Parathyroid adenoma (tissue), 2 donors: Measurements from ENCODE around the gene MTX3.

Source experiments
- H2AFZ ChIP-seq: fragments of 300-600 bp; sonication (generic); one replicate; pipeline ENCODE4 v1.7.0; 2017; ENCODE audit warnings: antibody characterized with exemption, mild to moderate bottlenecking
- H3K27ac ChIP-seq: fragments of 300-600 bp; sonication (generic); one replicate; pipeline ENCODE4 v1.7.0; 2017
- H3K27me3 ChIP-seq: fragments of 300-600 bp; sonication (generic); one replicate; pipeline ENCODE4 v1.7.0; 2017; ENCODE audit warnings: low read length; ENCODE audit not compliant: control insufficient read depth, insufficient read depth
- H3K36me3 ChIP-seq: fragments of 300-600 bp; sonication (generic); one replicate; pipeline ENCODE4 v1.7.0; 2017; ENCODE audit warnings: low read length; ENCODE audit not compliant: control insufficient read depth, insufficient read depth
- H3K4me1 ChIP-seq: fragments of 300-600 bp; sonication (generic); one replicate; pipeline ENCODE4 v1.7.0; 2017; ENCODE audit warnings: control low read depth
- H3K4me2 ChIP-seq: fragments of 300-600 bp; sonication (generic); one replicate; pipeline ENCODE4 v1.7.0; 2017; ENCODE audit warnings: low read length
- H3K4me3 ChIP-seq: fragments of 300-600 bp; sonication (generic); one replicate; pipeline ENCODE4 v1.7.0; 2017; ENCODE audit warnings: low read depth, low read length
- H3K79me2 ChIP-seq: fragments of 300-600 bp; sonication (generic); one replicate; pipeline ENCODE4 v1.7.0; 2017; ENCODE audit warnings: control low read depth
- H3K9ac ChIP-seq: fragments of 300-600 bp; sonication (generic); one replicate; pipeline ENCODE4 v1.7.0; 2017; ENCODE audit warnings: mild to moderate bottlenecking
- H3K9me3 ChIP-seq: fragments of 300-600 bp; sonication (generic); one replicate; pipeline ENCODE4 v1.7.0; 2017; ENCODE audit warnings: low read length; ENCODE audit not compliant: control insufficient read depth
- CTCF ChIP-seq: fragments of 300-600 bp; sonication (generic); IDR thresholded peaks from one replicate; pipeline ENCODE4 v1.7.0; 2017; ENCODE audit warnings: antibody characterized with exemption, mild to moderate bottlenecking
- donor health status: primary hyperparathyroidism.

Gene MTX3

DNA sequence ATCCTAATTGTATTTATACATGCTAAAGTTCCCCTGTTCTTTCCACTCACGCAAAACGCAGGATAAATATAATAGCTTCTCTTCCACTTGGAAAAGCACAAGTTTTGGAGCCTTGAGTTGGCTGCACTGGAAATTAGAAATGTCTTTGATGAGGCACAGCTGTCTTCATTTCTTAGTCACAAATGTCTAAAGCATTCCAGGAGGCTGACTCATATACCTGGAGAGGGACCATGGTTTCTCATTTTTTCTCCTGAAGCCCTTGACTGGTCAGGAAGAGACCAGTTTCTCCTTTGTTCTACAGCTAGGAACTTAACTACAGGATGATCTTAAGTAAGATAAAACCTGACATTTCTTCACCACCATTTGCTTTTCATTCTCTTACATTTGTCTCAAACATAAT is 16.2 kb downstream of the MTX3 start:
- H3K4me1 ChIP-seq = no peaks in the 10 kb centered on the region
- no peaks in the 10 kb centered on the region for H3K27me3 ChIP-seq
- no peaks in the 10 kb centered on the region for H3K36me3 ChIP-seq
- TF ChIP-seq CTCF = no peak
- H3K9ac ChIP-seq = no peak overlapping the region
- H3K4me3 ChIP-seq = no peak overlapping the region
- no peaks in the 10 kb centered on the region for H3K9me3 ChIP-seq
- no peak overlapping the region for H3K27ac ChIP-seq
- H2AFZ ChIP-seq = no peak overlapping the region
- H3K4me2 ChIP-seq = no peak overlapping the region
- no peaks in the 10 kb centered on the region for H3K79me2 ChIP-seq

- Histone ChIP-seq H3K4me3 (no peak overlapping the region), H3K9ac (no peak overlapping the region), H2AFZ (no peak overlapping the region), H3K36me3 (no peaks in the 10 kb centered on the region), H3K9me3 (no peaks in the 10 kb centered on the region), H3K27me3 (no peaks in the 10 kb centered on the region), H3K4me2 (no peak overlapping the region), H3K27ac (no peak overlapping the region), H3K4me1 (no peaks in the 10 kb centered on the region), H3K79me2 (no peaks in the 10 kb centered on the region)
- TF ChIP-seq CTCF = no peak
These were observed 17.1 kb downstream of the MTX3 start for GRCh38 chr5:79973996-79974395.

- TF ChIP-seq CTCF = no peak
- Histone ChIP-seq H3K27ac (no peak overlapping the region), H3K4me3 (no peak overlapping the region)
These were observed 17.6 kb downstream of the MTX3 start for GRCh38 chr5:79973511-79973910.

DNA sequence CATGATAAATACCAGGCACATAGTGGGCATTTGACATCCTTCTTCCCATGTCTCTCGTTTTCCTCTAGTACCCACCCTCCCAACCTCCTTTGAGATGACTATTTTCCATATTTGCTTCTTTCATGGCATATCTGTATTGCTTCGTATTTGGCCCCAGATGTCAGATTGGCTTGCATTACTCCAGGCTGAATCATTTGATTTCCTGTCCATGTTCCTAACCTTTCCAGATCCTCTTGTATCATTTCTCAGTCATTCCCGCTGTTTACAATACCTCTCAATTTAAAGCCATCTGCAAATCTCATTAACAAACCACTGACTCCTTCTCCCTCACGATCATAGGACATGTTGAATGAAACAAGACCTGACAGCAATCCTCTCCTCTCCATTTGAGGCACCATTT is 19.9 kb downstream of the MTX3 start:
- no peaks in the 10 kb centered on the region for H3K9me3 ChIP-seq
- no peak overlapping the region for H2AFZ ChIP-seq
- H3K36me3 ChIP-seq = no peaks in the 10 kb centered on the region
- H3K4me1 ChIP-seq = no peaks in the 10 kb centered on the region
- no peak for TF ChIP-seq CTCF
- no peaks in the 10 kb centered on the region for H3K79me2 ChIP-seq
- H3K9ac ChIP-seq = no peak overlapping the region
- H3K27me3 ChIP-seq = no peaks in the 10 kb centered on the region
- H3K4me2 ChIP-seq = no peak overlapping the region
- no peak overlapping the region for H3K27ac ChIP-seq
- H3K4me3 ChIP-seq = no peak overlapping the region

More at GRCh38 chr5:79973511-79973910, 17.6 kb downstream of the MTX3 start:
- Histone ChIP-seq H3K9ac (no peak overlapping the region), H3K9me3 (no peaks in the 10 kb centered on the region), H3K4me1 (no peaks in the 10 kb centered on the region), H2AFZ (no peak overlapping the region), H3K27me3 (no peaks in the 10 kb centered on the region), H3K79me2 (no peaks in the 10 kb centered on the region), H3K4me2 (no peak overlapping the region), H3K36me3 (no peaks in the 10 kb centered on the region)

DNA sequence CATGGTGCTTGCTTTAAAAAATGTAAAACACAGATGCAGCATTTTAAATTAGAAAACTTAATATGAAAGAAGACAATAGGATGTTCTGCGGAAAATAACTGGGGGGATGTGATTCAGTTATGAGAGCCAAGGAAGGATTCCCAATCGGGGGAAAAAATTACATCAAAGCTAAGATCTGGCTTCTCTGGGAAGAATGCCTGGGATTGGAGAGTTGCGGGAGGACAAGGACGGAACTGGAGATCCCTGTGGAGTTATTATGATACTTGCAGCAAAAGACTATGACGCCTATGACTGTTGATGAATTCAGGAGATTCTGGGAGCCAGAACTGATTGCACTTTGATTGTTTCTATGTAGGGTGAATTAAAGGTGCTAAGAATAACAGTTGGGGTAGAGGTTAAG is 24.6 kb downstream of the MTX3 start:
- Histone ChIP-seq H3K36me3 (no peaks in the 10 kb centered on the region), H3K4me1 (no peaks in the 10 kb centered on the region), H3K79me2 (no peaks in the 10 kb centered on the region), H3K27ac (no peak overlapping the region), H2AFZ (no peak overlapping the region), H3K4me3 (no peak overlapping the region), H3K27me3 (no peaks in the 10 kb centered on the region), H3K9ac (no peak overlapping the region), H3K9me3 (no peaks in the 10 kb centered on the region), H3K4me2 (no peak overlapping the region)
- no peak for TF ChIP-seq CTCF
